Measurements from ENCODE around the gene MTCH1. TPM values are rescaled to one million over a fixed set of nuclear protein-coding genes. Genes with fewer than 3 reads are reported as not detected.
"Not testable (repeated sequence)": the region's sequence is repeated elsewhere in the genome, so short reads cannot be mapped to it uniquely, and the experiment has no call there.

The MTCH1 gene
- total RNA-seq, 1 experiment from 2014 or later: 161 TPM

- BruUV-seq (replicated peaks): not testable (repeated sequence)
These were observed 4.4 kb upstream of the MTCH1 start for GRCh38 chr6:36990401-36990800.

DNA sequence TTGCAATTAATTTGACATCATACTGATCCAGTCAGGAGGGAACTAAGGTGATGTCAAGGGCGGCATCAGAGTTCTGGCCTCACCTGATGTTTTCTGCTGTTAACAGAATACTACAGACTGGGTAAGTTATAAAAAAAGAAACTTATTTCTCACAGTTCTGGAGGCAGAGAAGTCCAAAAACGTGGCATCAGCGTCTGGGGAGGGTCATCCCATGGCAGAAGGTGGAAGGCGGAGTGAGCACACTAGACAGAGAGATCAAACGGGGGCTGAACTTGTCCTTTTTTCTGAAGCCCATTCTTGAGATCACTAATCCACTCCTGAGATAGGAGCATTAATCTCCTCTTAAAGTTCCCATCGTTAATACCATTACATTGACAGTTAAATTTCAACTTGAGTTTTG, 3.3 kb upstream of the MTCH1 start:
- Histone ChIP-seq H3K4me1 (ENCODE audit: control insufficient read depth in 1 of 2, insufficient read depth in 2 of 2, low read length in 2 of 2) (peaks cover 4 to 15% of the 10 kb centered on the region in 2 experiments; a peak in 3 of 4 replicates), H3K27ac (ENCODE audit: low read depth, low read length) (no peak overlapping the region), H3K4me2 (ENCODE audit: low read length) (no peak overlapping the region), H3K27me3 (ENCODE audit: insufficient read depth, low read length) (no peaks in the 10 kb centered on the region), H3K36me3 (ENCODE audit: control insufficient read depth in 1 of 2, insufficient read depth in 2 of 2, low read length in 2 of 2) (no peaks in the 10 kb centered on the region), H3K9me3 (ENCODE audit: control insufficient read depth in 1 of 2, insufficient read depth in 1 of 2, low read depth in 1 of 2, low read length in 2 of 2) (no peaks in the 10 kb centered on the region), H3K79me2 (ENCODE audit: insufficient read depth, low read length) (peaks cover 17% of the 10 kb centered on the region), H3K9me2 (ENCODE audit: insufficient read depth) (no peaks in the 10 kb centered on the region), H3K9ac (ENCODE audit: low read length) (no peak overlapping the region), H3K4me3 (replicated peaks in 1 of 2; ENCODE audit: low read depth in 1 of 2, low read length in 2 of 2) (no peak overlapping the region), H4K20me1 (ENCODE audit: insufficient read depth) (peaks cover 6% of the 10 kb centered on the region; the same call in 1 of the 2 replicates), H2AFZ (ENCODE audit: low read depth, low read length, poor library complexity, severe bottlenecking) (no peak overlapping the region)
- intact Hi-C loops (cut with micrococcal nuclease): no loop called here
- ChIA-PET POLR2A (no interaction called here), CTCF (interaction anchor here (2.0 kb wide), 1 partner anchor 29 kb away, joined by 4 read pairs; no protein-coding TSS in a partner anchor), RAD21 (ENCODE audit: low non-redundant PET in 1 of 2, low total read pairs in 2 of 2, uncharacterized antibody in 2 of 2, unreplicated experiment in 2 of 2) (no interaction called here)
- BruUV-seq (replicated peaks): no TSS peak
- no peak for ATAC-seq
- TF ChIP-seq ZFX (IDR thresholded peaks at IDR 0.05): no peak
- no peak for TF ChIP-seq ZBTB33 (IDR thresholded peaks at IDR 0.05; ENCODE audit: extremely low read depth, insufficient replicate concordance, low read length)
- TF ChIP-seq JUND (IDR thresholded peaks at IDR 0.05): no peak
- no peak for TF ChIP-seq ELF1 (IDR thresholded peaks at IDR 0.05; ENCODE audit: borderline replicate concordance, low read depth)
- no peak for TF ChIP-seq MAX (IDR thresholded peaks at IDR 0.05)
- no peak for TF ChIP-seq ZNF274 (IDR thresholded peaks at IDR 0.05; ENCODE audit: low read depth, low read length)
- no peak for TF ChIP-seq EGR1 (IDR thresholded peaks at IDR 0.05; ENCODE audit: low read depth)
- TF ChIP-seq RAD21 (IDR thresholded peaks at IDR 0.05; ENCODE audit: low read depth): no peak
- no peak for TF ChIP-seq YY1 (IDR thresholded peaks at IDR 0.05; ENCODE audit: extremely low read depth, insufficient replicate concordance, low read depth, low read length)
- TF ChIP-seq SRF (IDR thresholded peaks at IDR 0.05; ENCODE audit: low read depth): no peak
- no peak for TF ChIP-seq EZH2phosphoT487 (IDR thresholded peaks at IDR 0.05; ENCODE audit: borderline replicate concordance)
- TF ChIP-seq CTCF (IDR thresholded peaks at IDR 0.05 in 2 of 3, conservative IDR thresholded peaks at IDR 0.05 in 1 of 3; ENCODE audit: borderline replicate concordance in 1 of 3, insufficient read depth in 1 of 3, low read depth in 2 of 3, low read length in 2 of 3): no peak
- no peak for DNase-seq (ENCODE audit: low read depth, low spot score)

More at GRCh38 chr6:36990401-36990800, 4.4 kb upstream of the MTCH1 start:
- intact Hi-C loops (cut with micrococcal nuclease); H4K20me1 ChIP-seq (ENCODE audit: insufficient read depth); H3K4me1 ChIP-seq (ENCODE audit: control insufficient read depth in 1 of 2, insufficient read depth in 2 of 2, low read length in 2 of 2); H3K4me2 ChIP-seq (ENCODE audit: low read length); H2AFZ ChIP-seq (ENCODE audit: low read depth, low read length, poor library complexity, severe bottlenecking); H3K36me3 ChIP-seq (ENCODE audit: control insufficient read depth in 1 of 2, insufficient read depth in 2 of 2, low read length in 2 of 2); H3K79me2 ChIP-seq (ENCODE audit: insufficient read depth, low read length); H3K27ac ChIP-seq (ENCODE audit: low read depth, low read length); ATAC-seq; DNase-seq (ENCODE audit: low read depth, low spot score); H3K9me2 ChIP-seq (ENCODE audit: insufficient read depth); H3K4me3 ChIP-seq (replicated peaks in 1 of 2; ENCODE audit: low read depth in 1 of 2, low read length in 2 of 2); H3K9ac ChIP-seq (ENCODE audit: low read length); H3K27me3 ChIP-seq (ENCODE audit: insufficient read depth, low read length); H3K9me3 ChIP-seq (ENCODE audit: control insufficient read depth in 1 of 2, insufficient read depth in 1 of 2, low read depth in 1 of 2, low read length in 2 of 2); RAD21 ChIA-PET (ENCODE audit: low non-redundant PET in 1 of 2, low total read pairs in 2 of 2, uncharacterized antibody in 2 of 2, unreplicated experiment in 2 of 2): not testable (repeated sequence)
- ChIA-PET CTCF (interaction anchor here (2.0 kb wide), 1 partner anchor 28 kb away, joined by 4 read pairs; no protein-coding TSS in a partner anchor), POLR2A (interaction anchor here (0.6 kb wide), 1 partner anchor 322 kb away, joined by 3 read pairs; no protein-coding TSS in a partner anchor)

Data from HCT116 (cell line).